ENCODE measurements around the gene KCNE1. TPM values are rescaled to one million over a fixed set of nuclear protein-coding genes. Genes with fewer than 3 reads are reported as not detected.
A peak's percentile ranks its signal among the peaks of the same experiment; 100 is the strongest.

KCNE1 gene
- polyA plus RNA-seq, 3 donors: 0.27 to 1.2 TPM; not detected in 1

GRCh38 chr21:34536820-34537219, 24.8 kb upstream of the KCNE1 start:
- DNase-seq (ENCODE audit: low read depth in 3 of 3, low spot score in 2 of 3): no peak

DNA sequence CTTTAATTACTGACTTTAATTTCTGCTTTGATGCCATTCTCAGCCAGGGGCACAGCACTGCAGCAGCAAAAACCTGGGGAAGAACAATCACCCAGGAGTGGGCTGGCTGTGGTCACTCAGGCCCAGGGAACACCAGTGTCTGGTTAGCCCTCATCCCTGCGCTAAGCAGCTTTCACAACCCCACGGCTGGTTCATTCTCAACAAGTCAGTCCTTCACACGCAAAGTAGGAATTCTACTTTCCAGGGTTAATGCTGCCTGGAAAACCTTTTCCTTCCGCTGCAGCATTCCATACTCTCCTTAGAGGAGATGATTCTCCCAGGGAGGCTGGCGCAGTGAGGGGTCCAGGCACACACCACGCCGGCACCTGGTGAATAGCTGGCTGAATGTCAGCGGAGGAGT, 24.3 kb upstream of the KCNE1 start:
- DNase-seq (ENCODE audit: low read depth in 3 of 3, low spot score in 2 of 3): no peak

DNA sequence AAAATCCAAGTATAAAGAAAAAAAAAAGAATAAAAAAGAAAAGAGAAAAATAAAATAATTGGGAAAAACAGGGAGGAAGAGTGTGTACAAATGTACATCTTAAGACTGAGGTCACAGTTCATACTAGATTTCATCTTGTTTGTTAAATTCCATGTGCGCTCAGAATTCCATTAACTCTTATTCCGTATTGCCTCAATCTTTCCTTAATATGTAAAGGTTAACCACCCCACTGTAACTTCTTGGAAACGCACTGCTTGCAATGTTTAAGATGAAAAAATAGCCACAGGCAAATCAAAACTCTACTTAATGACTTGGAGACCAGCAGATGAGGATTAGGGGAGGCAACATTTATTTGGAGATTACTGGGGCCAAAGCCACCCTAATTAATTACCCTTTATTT, 23.9 kb upstream of the KCNE1 start:
- DNase-seq (ENCODE audit: low read depth in 3 of 3, low spot score in 2 of 3): no peak

DNA sequence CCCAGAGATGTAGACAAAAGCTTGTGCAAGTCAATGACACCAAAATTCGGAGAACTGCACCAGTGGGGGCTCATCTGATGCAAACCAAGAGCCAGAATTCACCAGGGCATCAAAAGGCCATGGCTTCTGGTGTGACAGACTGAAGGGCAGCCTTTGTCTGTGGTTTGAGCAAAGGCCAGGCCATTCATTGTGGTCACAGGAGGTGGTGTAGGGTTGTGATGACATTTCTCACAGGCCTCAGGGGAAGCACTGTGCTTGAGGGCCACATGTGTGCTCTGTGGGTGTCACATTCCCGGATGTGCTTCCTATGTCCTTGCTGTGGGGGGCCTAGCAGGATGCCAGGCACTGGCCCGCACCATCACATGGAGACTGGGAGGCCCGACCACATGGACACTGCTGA, 22.5 kb upstream of the KCNE1 start:
- no peak for DNase-seq (ENCODE audit: low read depth in 3 of 3, low spot score in 2 of 3)

- no peak for DNase-seq (ENCODE audit: low read depth in 3 of 3, low spot score in 2 of 3)
Observed at GRCh38 chr21:34533938-34534337, 21.9 kb upstream of the KCNE1 start.

DNA sequence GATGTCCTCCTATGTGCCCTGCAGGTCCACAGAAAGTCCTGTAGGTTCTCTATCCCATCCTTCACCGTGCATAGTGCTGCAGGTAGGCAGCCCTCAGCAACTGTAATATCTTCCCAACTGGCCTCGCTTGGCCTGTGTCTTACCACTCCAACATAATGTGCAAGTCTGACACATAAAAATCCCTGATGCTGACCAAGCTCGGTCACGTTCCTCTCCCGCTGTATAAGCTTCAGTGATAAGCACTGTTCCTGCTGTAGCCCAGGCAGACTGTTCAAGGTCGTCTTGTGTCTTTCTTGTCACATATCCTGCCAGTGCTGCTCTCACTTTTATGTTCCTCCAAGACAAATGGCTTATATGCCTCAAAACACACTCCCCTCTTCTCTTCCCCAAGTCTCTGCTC, 19.4 kb upstream of the KCNE1 start:
- no peak for DNase-seq (ENCODE audit: low read depth in 3 of 3, low spot score in 2 of 3)

GRCh38 chr21:34530261-34530660, 18.3 kb upstream of the KCNE1 start:
- no peak for DNase-seq (ENCODE audit: low read depth in 3 of 3, low spot score in 2 of 3)

DNA sequence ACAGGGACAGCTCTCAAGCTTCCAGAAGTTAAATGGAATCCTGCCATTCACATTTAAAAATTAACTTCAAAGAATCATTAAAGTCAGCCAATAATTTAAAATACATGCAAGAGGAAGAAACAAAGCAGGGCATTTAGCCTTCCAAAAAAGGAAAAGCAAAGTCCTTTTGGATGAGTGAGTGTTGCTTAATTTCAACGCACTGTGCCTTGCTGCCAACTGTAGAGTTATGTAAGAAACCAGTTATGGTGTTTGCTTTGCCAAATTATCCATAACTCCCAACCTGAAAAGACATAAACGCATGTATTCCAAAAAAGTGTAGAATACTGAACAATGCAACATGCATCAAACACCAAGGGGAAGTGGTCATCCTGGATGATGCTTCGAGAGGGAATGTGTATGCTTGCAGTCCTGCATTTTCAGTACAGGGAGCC, 16.1 kb upstream of the KCNE1 start:
- DNase-seq (ENCODE audit: low read depth in 3 of 3, low spot score in 2 of 3): no peak

GRCh38 chr21:34526618-34527290, 14.7 kb upstream of the KCNE1 start:
- peak; percentile 72 to 84 (median 75) for DNase-seq (ENCODE audit: low read depth in 3 of 3, low spot score in 2 of 3)

DNA sequence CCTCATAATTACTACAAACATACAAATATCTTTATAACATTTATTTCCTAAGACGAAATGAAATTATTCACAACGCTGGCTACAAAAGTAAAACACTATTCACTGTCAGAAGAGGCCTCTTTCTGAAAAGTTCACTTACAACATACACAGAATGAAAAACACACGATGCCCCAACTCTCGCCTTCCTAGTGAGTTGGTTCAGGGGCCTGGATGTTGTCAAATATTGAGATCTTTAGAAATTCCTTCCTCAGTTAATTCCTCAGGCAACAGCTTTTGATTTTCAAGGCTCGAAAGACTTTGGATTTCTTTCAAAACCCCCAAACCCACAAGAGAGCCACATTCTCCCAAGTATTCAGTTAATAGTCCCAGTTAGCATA, 14.2 kb upstream of the KCNE1 start:
- DNase-seq (ENCODE audit: low read depth in 3 of 3, low spot score in 2 of 3): peak in 1 of 3 donors; percentile 29

- no peak for DNase-seq (ENCODE audit: low read depth in 3 of 3, low spot score in 2 of 3)
Observed at GRCh38 chr21:34524646-34525601, 12.9 kb upstream of the KCNE1 start.

DNA sequence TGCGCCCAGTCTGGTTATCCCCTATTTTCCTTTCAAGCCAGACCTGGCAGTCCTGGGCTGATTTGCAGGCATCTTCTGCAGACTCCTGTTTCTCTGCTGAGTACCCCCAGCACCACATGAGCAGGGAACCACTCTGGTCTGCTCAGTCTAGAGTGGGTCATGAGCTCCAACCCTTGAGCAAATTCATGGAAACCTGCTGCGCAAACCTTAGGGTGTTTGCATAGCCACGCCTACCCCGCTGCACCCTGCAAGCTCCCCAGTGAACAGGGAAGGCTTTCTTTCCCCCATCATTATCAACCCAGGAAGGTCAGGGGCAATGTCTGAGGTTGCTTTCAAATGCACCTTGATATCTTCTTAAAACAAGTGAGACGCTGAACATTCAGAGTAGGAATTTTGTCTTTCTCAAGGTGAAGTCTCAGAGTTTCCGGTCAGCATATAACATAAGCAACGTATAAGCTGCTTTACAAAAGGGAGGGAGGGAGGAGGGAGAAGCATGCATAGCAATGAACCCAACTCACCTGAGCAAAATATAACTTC, 11.1 kb upstream of the KCNE1 start:
- DNase-seq (ENCODE audit: low read depth in 3 of 3, low spot score in 2 of 3): no peak

- no peak for DNase-seq (ENCODE audit: low read depth in 3 of 3, low spot score in 2 of 3)
Observed at GRCh38 chr21:34522284-34522683, 10.3 kb upstream of the KCNE1 start.

DNA sequence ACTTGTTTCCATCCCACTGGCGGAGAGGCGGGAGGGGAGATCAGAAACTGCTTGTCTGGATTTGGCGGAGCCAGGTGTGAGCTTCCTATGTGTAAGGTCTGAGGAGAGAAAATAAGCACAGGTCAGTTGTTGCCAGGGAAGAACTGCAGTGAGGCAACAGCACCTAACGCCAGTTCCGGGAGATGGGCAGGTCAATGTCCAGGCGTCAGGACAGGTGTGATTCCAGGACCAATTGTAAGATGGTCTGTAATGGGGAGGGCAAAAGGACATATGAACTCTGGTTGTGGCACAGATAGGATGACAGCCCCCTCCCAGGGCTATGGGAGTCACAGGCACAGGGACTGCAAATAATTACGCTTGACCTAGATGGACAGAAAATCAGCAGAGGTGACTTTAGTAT, 9.6 kb upstream of the KCNE1 start:
- no peak for DNase-seq (ENCODE audit: low read depth in 3 of 3, low spot score in 2 of 3)

DNA sequence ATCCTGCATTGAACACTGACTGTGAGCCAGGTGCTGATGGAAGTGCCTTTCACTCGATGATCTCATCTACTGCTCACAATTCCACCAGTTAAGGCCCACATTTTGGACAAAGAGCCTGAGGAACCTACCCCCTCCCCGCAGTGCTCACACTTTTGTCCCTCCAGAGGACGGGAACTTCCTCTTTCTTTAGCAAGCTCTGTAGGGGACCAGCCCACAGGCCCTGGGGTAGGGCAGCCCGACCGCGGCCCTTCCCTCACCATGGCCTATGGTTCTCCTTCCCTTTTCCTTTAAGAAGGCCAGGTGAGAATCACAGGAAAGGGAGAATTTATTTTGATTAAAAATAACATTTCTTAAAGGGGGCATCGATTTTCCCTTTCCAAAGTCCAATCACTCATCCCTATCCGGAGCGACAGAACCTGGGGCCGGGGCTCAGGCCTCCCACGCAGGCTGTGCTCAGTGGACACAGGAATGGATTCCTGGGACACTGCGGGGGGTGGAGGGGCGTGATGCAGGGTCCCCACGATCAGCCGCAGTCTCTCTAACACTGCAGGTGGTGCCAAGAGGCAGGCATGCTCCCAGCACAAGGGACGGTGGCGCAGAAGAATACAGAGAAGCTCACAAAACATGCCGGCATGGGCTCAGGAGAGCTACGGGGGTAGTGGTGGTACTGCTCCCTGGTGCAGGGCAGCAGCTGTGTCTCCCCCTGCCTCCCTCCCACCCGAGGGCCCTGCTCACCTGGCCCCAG, 8.9 kb upstream of the KCNE1 start:
- DNase-seq (ENCODE audit: low read depth in 3 of 3, low spot score in 2 of 3): no peak

DNA sequence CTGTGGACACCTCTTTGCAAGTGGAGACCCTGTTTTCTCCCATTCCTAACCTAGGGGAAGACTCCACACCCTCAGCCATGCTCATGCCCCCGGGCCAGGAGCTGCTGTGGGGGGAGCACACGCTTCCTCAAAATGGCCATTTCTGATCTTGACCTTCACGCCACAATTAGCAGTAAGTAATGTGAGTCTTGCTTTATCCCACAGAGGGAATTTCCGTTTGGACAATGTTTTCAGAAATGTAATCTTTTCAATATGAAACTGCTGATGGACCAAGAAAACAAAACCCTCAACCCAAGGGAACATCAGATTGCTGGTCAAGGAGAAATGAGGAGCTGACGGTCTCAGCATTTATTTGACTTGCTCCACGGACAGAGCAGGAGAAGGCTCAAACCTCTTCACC, 8.3 kb upstream of the KCNE1 start:
- no peak for DNase-seq (ENCODE audit: low read depth in 3 of 3, low spot score in 2 of 3)

DNA sequence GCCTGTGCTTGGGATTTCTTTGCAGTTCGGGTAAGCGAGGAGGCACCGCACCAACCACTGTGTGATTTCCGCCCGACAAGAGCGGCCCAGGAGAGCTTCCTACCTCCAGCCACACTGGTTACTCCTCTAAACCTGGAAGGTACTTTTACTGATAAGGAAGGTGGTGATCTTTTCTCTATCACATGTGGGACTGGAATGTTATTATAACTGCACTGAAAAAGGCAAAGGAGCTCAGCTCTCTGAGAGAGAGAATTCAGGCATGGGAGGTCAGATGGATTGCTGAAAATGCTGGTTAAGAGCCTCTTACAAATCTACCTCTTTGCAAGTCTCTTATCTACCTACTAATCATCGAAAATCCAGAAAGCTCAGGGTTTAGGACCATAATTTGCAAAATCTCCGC, 7.7 kb upstream of the KCNE1 start:
- DNase-seq (ENCODE audit: low read depth in 3 of 3, low spot score in 2 of 3): no peak

GRCh38 chr21:34519016-34519415, 7.0 kb upstream of the KCNE1 start:
- no peak for DNase-seq (ENCODE audit: low read depth in 3 of 3, low spot score in 2 of 3)

DNA sequence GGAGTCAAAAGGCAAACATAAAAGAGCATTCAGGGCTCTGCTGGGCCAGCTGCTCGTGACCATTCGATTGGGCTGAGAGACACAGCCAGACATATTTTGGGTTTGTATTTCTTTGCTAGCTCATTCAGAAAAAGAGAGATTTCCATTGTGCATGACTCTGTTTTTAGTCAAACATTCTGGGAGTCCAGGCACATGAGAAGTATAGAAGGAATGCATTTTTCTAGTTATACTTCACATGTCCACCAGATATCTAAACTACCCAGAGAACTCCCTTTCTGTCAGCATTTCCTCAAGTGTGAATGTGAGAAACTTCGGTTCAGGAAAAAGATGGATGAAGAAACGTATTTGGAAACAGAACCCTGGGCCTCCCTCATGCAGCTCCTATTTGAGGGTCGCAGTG, 6.3 kb upstream of the KCNE1 start:
- no peak for DNase-seq (ENCODE audit: low read depth in 3 of 3, low spot score in 2 of 3)

DNA sequence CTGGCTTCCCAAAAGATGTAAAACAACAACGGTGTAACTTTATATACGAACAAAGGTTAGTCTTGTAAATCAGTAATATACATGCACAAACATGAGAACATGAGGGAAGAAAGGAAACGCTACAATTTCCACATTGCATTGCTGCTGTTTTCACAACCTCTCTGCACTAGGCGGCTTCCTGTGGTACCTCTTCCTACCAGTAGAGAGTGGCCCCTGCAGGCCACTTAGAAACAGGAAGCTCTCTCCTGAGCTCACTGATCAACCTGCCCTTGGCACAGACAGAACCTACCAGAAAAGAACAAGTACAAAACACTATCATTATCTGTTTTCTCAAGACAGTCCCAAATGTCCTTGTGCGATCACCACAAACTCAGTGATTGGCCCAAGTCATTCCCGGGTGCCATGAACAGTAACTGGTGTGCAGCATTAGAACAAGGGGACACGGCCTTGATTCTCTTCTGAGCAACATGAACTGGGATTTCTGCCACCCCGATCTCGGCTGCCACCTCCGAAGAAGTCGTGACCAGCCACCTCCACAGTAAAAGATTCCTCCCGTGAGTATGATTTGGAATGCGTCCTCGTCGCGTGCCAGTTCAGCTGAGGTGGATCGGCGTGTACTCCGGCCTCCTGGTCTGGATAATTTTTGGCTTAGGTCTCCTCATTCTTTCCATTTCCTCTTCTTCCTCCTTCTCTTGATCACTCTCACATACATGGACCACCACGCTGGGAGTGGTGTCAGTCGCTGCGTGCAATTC, 5.7 kb upstream of the KCNE1 start:
- DNase-seq (ENCODE audit: low read depth in 3 of 3, low spot score in 2 of 3): no peak

Measured in right renal cortex interstitium (tissue), 3 donors.